D721Med (cell line): ENCODE measurements around the gene VPS45.
A peak's percentile ranks its signal among the peaks of the same experiment; 100 is the strongest.
"Not testable (repeated sequence)": the region's sequence is repeated elsewhere in the genome, so short reads cannot be mapped to it uniquely, and the experiment has no call there.

Experiments used
- DNase-seq: peaks from one replicate; pipeline ENCODE4 v3.0.0; 2011; ENCODE audit warnings: low spot score; ENCODE audit not compliant: insufficient read length
- FAIRE-seq: peaks from 2 replicates; lab custom pipeline; 2011; peaks lifted over from hg19 to GRCh38; lab: Jason Lieb, UNC
- CTCF ChIP-seq: IDR thresholded peaks from 2 replicates; pipeline ENCODE4 v1.5.1; 2012; ENCODE audit warnings: mild to moderate bottlenecking, control low read depth; ENCODE audit not compliant: insufficient read depth; ENCODE audit errors: missing control alignments

The VPS45 gene

GRCh38 chr1:150126811-150127210, 59.2 kb downstream of the VPS45 start:
- DNase-seq, result no peak
- FAIRE-seq, result no peak
- TF ChIP-seq CTCF, result no peak

DNA sequence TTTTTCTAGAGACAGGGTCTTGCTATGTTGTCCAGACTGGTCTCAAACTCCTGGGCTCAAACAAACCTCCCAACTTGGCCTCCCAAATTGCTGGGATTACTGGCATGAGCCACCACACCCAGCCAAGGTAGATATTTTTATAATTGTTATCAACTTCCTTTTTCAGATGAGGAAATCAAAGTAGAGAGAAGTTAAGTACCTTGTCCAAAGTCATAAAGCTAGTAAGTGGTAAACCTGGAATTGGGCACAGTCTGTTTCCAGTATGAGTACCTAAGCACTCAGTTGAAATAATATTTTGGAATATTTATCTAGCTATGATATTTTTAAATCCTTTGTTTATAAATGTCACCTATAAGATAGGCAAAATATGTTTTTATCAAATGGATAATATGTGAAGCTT, 59.9 kb downstream of the VPS45 start:
- TF ChIP-seq CTCF, result no peak
- FAIRE-seq (no peak), DNase-seq (no peak)

DNA sequence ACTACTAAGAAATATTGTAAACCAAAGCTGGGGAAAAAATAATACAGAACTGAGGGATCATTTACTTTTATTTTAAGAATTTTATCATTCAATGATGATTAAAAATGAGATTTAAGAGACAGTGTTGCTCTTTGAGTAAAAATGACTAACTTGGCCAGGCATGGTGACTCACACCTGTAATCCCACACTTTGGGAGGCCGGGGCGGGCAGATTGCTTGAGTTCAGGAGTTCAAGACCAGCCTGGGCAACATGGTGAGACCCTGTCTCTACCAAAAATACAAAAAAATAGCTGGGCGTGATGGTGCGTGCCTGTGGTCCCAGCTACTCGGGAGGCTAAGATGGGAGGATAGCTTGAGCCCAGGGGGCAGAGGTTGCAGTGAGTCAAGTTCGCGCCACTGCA, 60.3 kb downstream of the VPS45 start:
- FAIRE-seq, result no peak
- no peak for DNase-seq
- TF ChIP-seq CTCF, result no peak

DNA sequence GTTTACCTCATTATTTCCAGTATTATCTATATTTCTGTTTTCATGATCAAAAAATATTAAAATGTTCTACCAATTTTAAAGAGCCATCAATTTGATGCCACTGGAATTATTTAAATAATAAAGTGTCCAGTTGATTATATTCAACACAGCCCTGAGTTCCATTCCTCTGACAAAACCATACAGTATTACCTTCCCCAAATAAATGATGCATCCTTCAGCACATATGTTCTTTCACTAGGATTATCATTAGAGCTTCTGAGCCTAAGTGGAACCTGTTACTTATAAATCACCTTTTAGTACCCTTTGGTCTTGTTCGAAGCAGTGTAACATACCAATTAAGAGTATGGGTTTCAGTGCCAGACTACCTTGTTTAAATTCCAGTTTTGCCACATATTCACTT, 64.8 kb downstream of the VPS45 start:
- DNase-seq (no peak), FAIRE-seq (peak; percentile 96)
- TF ChIP-seq CTCF, result no peak

DNA sequence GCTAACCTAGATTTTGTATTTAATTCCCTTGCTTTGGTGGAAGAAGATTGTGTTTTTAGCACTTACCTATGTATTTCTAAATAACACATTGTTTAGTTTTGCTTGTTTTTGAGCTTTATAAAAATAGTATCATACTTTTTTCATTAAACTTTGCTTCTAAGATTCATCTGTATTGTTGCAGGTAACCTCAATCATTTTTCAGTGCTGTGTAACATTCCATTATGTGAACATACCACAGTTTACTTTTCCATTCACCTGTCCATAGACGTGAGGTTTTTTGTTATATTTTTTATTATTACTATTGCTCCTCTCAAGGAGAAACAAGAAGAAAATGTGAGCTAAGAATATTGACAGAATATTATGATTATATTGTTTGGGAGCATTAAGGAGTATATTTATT, 67.0 kb downstream of the VPS45 start:
- DNase-seq (no peak), FAIRE-seq (peak; percentile 89)
- TF ChIP-seq CTCF, result no peak

DNA sequence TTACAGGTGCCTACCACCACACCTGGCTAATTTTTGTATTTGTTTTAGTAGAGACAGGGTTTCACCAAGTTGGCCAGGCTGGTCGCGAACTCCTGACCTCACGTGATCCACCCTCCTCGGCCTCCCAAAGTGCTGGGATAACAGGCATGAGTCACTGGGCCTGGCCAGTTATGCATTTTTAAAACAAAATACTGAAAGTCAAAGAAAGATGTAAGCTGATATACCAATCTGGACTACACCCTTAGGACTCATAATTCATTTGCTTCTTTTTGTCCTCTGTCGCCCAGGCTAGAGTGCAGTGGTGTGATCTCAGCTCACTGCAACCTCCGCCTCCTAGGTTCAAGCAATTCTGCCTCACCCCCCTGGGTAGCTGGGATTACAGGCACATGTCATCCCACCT, 67.8 kb downstream of the VPS45 start:
- not testable (repeated sequence) for DNase-seq, FAIRE-seq

GRCh38 chr1:150138044-150138443, 70.5 kb downstream of the VPS45 start:
- FAIRE-seq (no peak), DNase-seq (no peak)
- no peak for TF ChIP-seq CTCF

- no peak for TF ChIP-seq CTCF
- FAIRE-seq, result no peak
These were observed 73.9 kb downstream of the VPS45 start for GRCh38 chr1:150141452-150141851.

More at GRCh38 chr1:150141452-150141851, 73.9 kb downstream of the VPS45 start:
- DNase-seq, result no peak
